HCT116 (cell line): ENCODE data around the gene COX6A2. TPM values are rescaled to one million over a fixed set of nuclear protein-coding genes. Genes with fewer than 3 reads are reported as not detected.

Experiments
- ATAC-seq: fragments of 200-7000 bp; cut with Tn5 transposase; 2 replicates; pipeline ENCODE4 v1.9.1; 2020; ENCODE audit warnings: mild to moderate bottlenecking, moderate library complexity
- BruUV-seq: library from RNA; stranded (reverse); fragments of 400-500 nt; replicated peaks from 2 replicates; lab custom pipeline; 2021; lab: Mats Ljungman, UMichigan
- CTCF ChIA-PET: fragments of 300-600 bp; sonication (Branson Sonifier 250); formaldehyde crosslinking; loops from one replicate; lab custom pipeline; 2021; ENCODE audit warnings: antibody characterized with exemption; lab: Charles Lee
- POLR2A ChIA-PET: fragments of 300-600, 350-600 bp; sonication (Branson Sonifier 250); formaldehyde crosslinking; loops from one replicate; lab custom pipeline; 2021; ENCODE audit warnings: antibody characterized with exemption; lab: Charles Lee
- RAD21 ChIA-PET, 2 experiments: fragments of 300-600 bp; sonication (Branson Sonifier 250); formaldehyde crosslinking; loops; one replicate each; lab custom pipeline; 2023; ENCODE audit warnings: low total read pairs in 2 of 2; ENCODE audit not compliant: uncharacterized antibody in 2 of 2, unreplicated experiment in 2 of 2, low non-redundant PET in 1 of 2; lab: Charles Lee
- DNase-seq: peaks from one replicate; pipeline ENCODE4 v3.0.0-alpha.2; 2010; ENCODE audit warnings: low read depth, low spot score
- H2AFZ ChIP-seq: fragments of 200-600 bp; shearing (Covaris generic), sonication (generic); 2 replicates; pipeline ENCODE4 v1.6.1; 2017; ENCODE audit warnings: low read depth, mixed run types, mixed read lengths, antibody characterized with exemption, low read length; ENCODE audit not compliant: poor library complexity, severe bottlenecking
- H3K27ac ChIP-seq: 2 replicates; pipeline ENCODE4 v1.5.1; 2012; ENCODE audit warnings: low read depth, low read length
- H3K27me3 ChIP-seq: fragments of 200-600 bp; sonication (generic); 2 replicates; pipeline ENCODE4 v1.6.1; 2016; ENCODE audit warnings: mixed run types, low read length, mixed read lengths; ENCODE audit not compliant: insufficient read depth
- H3K36me3 ChIP-seq, 2 experiments: fragments of 200-500 bp in 1 of 2; fragments of 200-600 bp in 1 of 2; sonication (Bioruptor generic) in 1 of 2; sonication (generic) in 1 of 2; 2 replicates each; pipeline versions ENCODE4 v1.5.1 to v1.6.1; 2014 to 2016; ENCODE audit warnings: low read length in 2 of 2, inconsistent platforms in 1 of 2, mixed read lengths in 1 of 2, mixed run types in 1 of 2; ENCODE audit not compliant: insufficient read depth in 2 of 2, control insufficient read depth in 1 of 2
- H3K4me1 ChIP-seq, 2 experiments: fragments of 200-600 bp in 1 of 2; sonication (generic) in 1 of 2; 2 replicates each; pipeline versions ENCODE4 v1.5.1 to v1.6.1; 2012 to 2017; ENCODE audit warnings: low read length in 2 of 2, inconsistent platforms in 1 of 2, mild to moderate bottlenecking in 1 of 2, mixed read lengths in 1 of 2, mixed run types in 1 of 2, moderate library complexity in 1 of 2; ENCODE audit not compliant: insufficient read depth in 2 of 2, control insufficient read depth in 1 of 2
- H3K4me2 ChIP-seq: fragments of 200-600 bp; sonication (generic); 2 replicates; pipeline ENCODE4 v1.6.1; 2017; ENCODE audit warnings: mixed run types, low read length, mixed read lengths
- H3K4me3 ChIP-seq, 2 experiments: fragments of 200-600 bp in 1 of 2; sonication (generic) in 1 of 2; replicated peaks in 1 of 2; 2 replicates each; pipeline ENCODE4 v1.5.1; 2011 to 2016; ENCODE audit warnings: low read length in 2 of 2, control low read depth in 1 of 2, low read depth in 1 of 2, mild to moderate bottlenecking in 1 of 2, mixed read lengths in 1 of 2, mixed run types in 1 of 2
- H3K79me2 ChIP-seq: fragments of 200-600 bp; sonication (generic); 2 replicates; pipeline ENCODE4 v1.6.1; 2017; ENCODE audit warnings: mild to moderate bottlenecking, mixed run types, low read length, moderate library complexity, mixed read lengths; ENCODE audit not compliant: insufficient read depth
- H3K9ac ChIP-seq: fragments of 200-600 bp; sonication (generic); 2 replicates; pipeline ENCODE4 v1.6.1; 2016; ENCODE audit warnings: low read length, mixed read lengths
- H3K9me2 ChIP-seq: fragments of 200-600 bp; sonication (generic), shearing (Covaris generic); 2 replicates; pipeline ENCODE4 v1.6.1; 2017; ENCODE audit warnings: mixed run types, mild to moderate bottlenecking, moderate library complexity; ENCODE audit not compliant: insufficient read depth
- H3K9me3 ChIP-seq, 2 experiments: fragments of 200-500 bp in 1 of 2; fragments of 200-600 bp in 1 of 2; sonication (Bioruptor generic) in 1 of 2; sonication (generic) in 1 of 2; 2 replicates each; pipeline ENCODE4 v1.6.1; 2014 to 2017; ENCODE audit warnings: low read length in 2 of 2, mixed read lengths in 2 of 2, inconsistent platforms in 1 of 2, low read depth in 1 of 2, mild to moderate bottlenecking in 1 of 2, mixed run types in 1 of 2, moderate library complexity in 1 of 2; ENCODE audit not compliant: control insufficient read depth in 1 of 2, insufficient read depth in 1 of 2
- H4K20me1 ChIP-seq: fragments of 200-600 bp; sonication (generic), shearing (Covaris generic); 2 replicates; pipeline ENCODE4 v1.6.1; 2017; ENCODE audit warnings: mixed run types, mild to moderate bottlenecking, moderate library complexity; ENCODE audit not compliant: insufficient read depth
- CBX3 ChIP-seq: IDR thresholded peaks from 2 replicates; pipeline ENCODE4 v1.6.1; 2012; ENCODE audit warnings: low read depth
- CEBPB ChIP-seq: IDR thresholded peaks from 2 replicates; pipeline ENCODE4 v1.6.1; 2012; ENCODE audit warnings: low read depth
- FOSL1 ChIP-seq: IDR thresholded peaks from 2 replicates; pipeline ENCODE4 v1.6.1; 2012; ENCODE audit warnings: low read depth
- POLR2AphosphoS5 ChIP-seq: IDR thresholded peaks from 2 replicates; pipeline ENCODE4 v1.6.1; 2011; ENCODE audit warnings: mild to moderate bottlenecking, low read depth, low read length, moderate library complexity
- ZFX ChIP-seq: fragments of 450-650 bp; IDR thresholded peaks from 2 replicates; pipeline ENCODE4 v1.6.1; 2017
- intact Hi-C: fragments of 100-400 bp; cut with micrococcal nuclease; formaldehyde crosslinking; loops from 2 replicates; pipeline ENCODE4 v1.10.0; 2022
- total RNA-seq: library from RNA; stranded (reverse); gene quantifications from one replicate; pipeline ENCODE4 v1.2.1, GENCODE V29; 2021; ENCODE audit not compliant: unreplicated experiment
- TF ChIP-seq, protein P1 (sequence below), 3 experiments: fragments of 200-600 bp in 1 of 3; sonication (generic) in 1 of 3; IDR thresholded peaks in 2 of 3; conservative IDR thresholded peaks in 1 of 3; 2 replicates each; pipeline ENCODE4 v1.5.1; 2012 to 2017; ENCODE audit warnings: low read depth in 2 of 3, low read length in 2 of 3, antibody characterized with exemption in 1 of 3, borderline replicate concordance in 1 of 3, control low read depth in 1 of 3, mild to moderate bottlenecking in 1 of 3, mixed read lengths in 1 of 3, mixed run types in 1 of 3, moderate library complexity in 1 of 3; ENCODE audit not compliant: insufficient read depth in 1 of 3
- TF ChIP-seq, protein P2 (sequence below): IDR thresholded peaks from 2 replicates; pipeline ENCODE4 v1.6.1; 2011; ENCODE audit warnings: mild to moderate bottlenecking, low read length, moderate library complexity; ENCODE audit not compliant: insufficient replicate concordance; ENCODE audit errors: extremely low read depth

Gene COX6A2
- total RNA-seq, 1 experiment from 2014 or later, result not detected

DNA sequence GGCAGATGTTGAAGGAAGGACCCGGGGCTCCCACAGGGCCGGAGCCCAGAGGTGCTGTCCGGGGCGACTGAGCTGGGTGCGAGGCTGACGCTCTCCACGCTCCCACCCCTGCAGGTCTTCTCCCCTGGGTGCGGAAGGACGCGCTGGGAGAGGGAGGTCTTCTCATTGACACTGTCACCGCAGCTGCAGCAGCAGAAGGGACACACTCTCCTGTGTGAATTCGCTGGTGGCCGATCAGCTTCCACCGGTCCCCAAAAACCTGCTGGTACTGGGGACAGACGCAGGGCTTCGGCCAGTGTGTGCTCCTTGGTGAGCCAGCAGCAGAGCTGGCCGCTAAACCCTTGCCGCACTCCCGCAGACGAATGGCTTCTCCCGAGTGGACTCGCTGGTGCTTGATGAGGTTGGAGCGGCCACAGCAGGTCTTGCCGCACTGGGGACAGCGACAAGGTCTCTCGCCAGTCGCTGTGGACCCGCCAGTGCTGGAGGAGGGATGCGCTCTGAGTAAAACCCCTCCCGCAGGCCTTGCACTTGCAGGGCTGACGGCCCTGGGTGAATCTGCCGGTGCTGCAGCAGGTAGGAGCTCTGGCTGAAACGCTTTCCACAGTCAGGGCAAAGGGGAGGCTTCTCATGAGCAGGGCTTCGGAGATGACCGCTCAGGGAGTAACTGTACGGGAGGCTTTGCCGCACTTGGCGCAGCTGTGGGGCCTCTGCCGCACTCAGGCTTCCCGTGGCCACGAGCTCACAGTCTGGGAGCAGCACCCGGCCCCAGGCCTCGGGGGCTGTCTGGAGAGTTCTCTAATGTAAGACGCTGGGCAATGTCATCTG, 8.3 kb upstream of the COX6A2 start:
- RAD21 ChIA-PET, result no interaction called here
- H3K36me3 ChIP-seq, result no peaks in the 10 kb centered on the region
- DNase-seq (no peak), ATAC-seq (no peak)
- no peak overlapping the region for H3K9ac ChIP-seq
- intact Hi-C loops, result no loop called here
- TF ChIP-seq CEBPB (no peak), POLR2AphosphoS5 (no peak), ZFX (no peak), CBX3 (no peak), FOSL1 (no peak)
- TF ChIP-seq, protein P1, sequence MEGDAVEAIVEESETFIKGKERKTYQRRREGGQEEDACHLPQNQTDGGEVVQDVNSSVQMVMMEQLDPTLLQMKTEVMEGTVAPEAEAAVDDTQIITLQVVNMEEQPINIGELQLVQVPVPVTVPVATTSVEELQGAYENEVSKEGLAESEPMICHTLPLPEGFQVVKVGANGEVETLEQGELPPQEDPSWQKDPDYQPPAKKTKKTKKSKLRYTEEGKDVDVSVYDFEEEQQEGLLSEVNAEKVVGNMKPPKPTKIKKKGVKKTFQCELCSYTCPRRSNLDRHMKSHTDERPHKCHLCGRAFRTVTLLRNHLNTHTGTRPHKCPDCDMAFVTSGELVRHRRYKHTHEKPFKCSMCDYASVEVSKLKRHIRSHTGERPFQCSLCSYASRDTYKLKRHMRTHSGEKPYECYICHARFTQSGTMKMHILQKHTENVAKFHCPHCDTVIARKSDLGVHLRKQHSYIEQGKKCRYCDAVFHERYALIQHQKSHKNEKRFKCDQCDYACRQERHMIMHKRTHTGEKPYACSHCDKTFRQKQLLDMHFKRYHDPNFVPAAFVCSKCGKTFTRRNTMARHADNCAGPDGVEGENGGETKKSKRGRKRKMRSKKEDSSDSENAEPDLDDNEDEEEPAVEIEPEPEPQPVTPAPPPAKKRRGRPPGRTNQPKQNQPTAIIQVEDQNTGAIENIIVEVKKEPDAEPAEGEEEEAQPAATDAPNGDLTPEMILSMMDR (IDR thresholded peaks at IDR 0.05 in 2 of 3, conservative IDR thresholded peaks at IDR 0.05 in 1 of 3; ENCODE audit: borderline replicate concordance in 1 of 3, insufficient read depth in 1 of 3, low read depth in 2 of 3, low read length in 2 of 3), result no peak
- TF ChIP-seq, protein P2, sequence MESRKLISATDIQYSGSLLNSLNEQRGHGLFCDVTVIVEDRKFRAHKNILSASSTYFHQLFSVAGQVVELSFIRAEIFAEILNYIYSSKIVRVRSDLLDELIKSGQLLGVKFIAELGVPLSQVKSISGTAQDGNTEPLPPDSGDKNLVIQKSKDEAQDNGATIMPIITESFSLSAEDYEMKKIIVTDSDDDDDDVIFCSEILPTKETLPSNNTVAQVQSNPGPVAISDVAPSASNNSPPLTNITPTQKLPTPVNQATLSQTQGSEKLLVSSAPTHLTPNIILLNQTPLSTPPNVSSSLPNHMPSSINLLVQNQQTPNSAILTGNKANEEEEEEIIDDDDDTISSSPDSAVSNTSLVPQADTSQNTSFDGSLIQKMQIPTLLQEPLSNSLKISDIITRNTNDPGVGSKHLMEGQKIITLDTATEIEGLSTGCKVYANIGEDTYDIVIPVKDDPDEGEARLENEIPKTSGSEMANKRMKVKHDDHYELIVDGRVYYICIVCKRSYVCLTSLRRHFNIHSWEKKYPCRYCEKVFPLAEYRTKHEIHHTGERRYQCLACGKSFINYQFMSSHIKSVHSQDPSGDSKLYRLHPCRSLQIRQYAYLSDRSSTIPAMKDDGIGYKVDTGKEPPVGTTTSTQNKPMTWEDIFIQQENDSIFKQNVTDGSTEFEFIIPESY, result no peak
- no TSS peak for BruUV-seq
- no peaks in the 10 kb centered on the region for H3K9me3 ChIP-seq
- H3K27ac ChIP-seq, result no peak overlapping the region; the same call in 1 of the 2 replicates
- H3K4me3 ChIP-seq, result no peak overlapping the region
- CTCF ChIA-PET, result interaction anchor here (1.8 kb wide), 1 partner anchor 483 kb away, joined by 5 read pairs; no protein-coding TSS in a partner anchor
- H3K79me2 ChIP-seq, result no peaks in the 10 kb centered on the region
- H3K9me2 ChIP-seq, result no peaks in the 10 kb centered on the region
- POLR2A ChIA-PET, result no interaction called here
- H3K4me1 ChIP-seq, result peaks cover 6 to 12% of the 10 kb centered on the region in 2 experiments; a peak in 3 of 4 replicates
- H2AFZ ChIP-seq, result no peak overlapping the region
- H3K27me3 ChIP-seq, result no peaks in the 10 kb centered on the region
- no peaks in the 10 kb centered on the region for H4K20me1 ChIP-seq
- no peak overlapping the region for H3K4me2 ChIP-seq
